MM.1S (cell line): ENCODE results near the gene COQ7.

ENCODE experiments used
- EZH2 ChIP-seq: fragments of 300-600 bp; sonication (generic); optimal IDR thresholded peaks from 2 replicates; pipeline ENCODE3; 2017; ENCODE audit warnings: low read depth, mild to moderate bottlenecking, antibody characterized with exemption, low read length, mixed read lengths
- EZH2phosphoT487 ChIP-seq: fragments of 300-600 bp; sonication (generic); IDR thresholded peaks from 2 replicates; pipeline ENCODE4 v1.6.1; 2018; ENCODE audit warnings: antibody characterized with exemption, low read length
- TF ChIP-seq, protein P1 (sequence below): fragments of 300-600 bp; sonication (generic); IDR thresholded peaks from 2 replicates; pipeline ENCODE4 v1.5.1; 2016; ENCODE audit warnings: antibody characterized with exemption, low read length, mixed read lengths

DNA sequence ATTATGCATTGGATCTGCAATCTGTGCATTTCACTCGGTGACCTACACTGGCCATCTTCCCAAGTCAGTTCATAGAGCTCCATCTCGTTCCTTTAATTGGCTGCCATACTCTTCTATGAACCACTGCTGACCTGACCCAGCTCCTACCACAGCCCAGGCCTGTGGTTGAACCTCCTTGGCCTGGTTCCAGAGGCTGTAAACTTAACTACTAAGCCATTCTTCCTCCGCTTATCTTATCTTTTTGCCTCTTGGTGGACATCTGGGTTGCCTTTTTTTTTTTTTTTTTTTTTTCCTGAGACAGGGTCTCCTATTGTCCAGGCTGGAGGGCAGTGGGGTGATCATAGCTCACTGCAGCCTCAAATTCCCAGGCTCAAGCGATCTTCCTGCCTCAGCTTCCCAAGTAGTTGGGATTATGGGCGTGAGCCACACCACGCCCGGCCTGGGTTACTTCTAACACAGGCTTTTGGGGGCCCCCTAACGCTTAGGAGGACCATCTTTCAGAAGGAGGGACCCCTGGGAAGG lies 18.3 kb downstream of the COQ7 start:
- TF ChIP-seq EZH2phosphoT487 (no peak), EZH2 (no peak)
- TF ChIP-seq, protein P1, sequence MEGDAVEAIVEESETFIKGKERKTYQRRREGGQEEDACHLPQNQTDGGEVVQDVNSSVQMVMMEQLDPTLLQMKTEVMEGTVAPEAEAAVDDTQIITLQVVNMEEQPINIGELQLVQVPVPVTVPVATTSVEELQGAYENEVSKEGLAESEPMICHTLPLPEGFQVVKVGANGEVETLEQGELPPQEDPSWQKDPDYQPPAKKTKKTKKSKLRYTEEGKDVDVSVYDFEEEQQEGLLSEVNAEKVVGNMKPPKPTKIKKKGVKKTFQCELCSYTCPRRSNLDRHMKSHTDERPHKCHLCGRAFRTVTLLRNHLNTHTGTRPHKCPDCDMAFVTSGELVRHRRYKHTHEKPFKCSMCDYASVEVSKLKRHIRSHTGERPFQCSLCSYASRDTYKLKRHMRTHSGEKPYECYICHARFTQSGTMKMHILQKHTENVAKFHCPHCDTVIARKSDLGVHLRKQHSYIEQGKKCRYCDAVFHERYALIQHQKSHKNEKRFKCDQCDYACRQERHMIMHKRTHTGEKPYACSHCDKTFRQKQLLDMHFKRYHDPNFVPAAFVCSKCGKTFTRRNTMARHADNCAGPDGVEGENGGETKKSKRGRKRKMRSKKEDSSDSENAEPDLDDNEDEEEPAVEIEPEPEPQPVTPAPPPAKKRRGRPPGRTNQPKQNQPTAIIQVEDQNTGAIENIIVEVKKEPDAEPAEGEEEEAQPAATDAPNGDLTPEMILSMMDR = no peak
